Thymus (tissue), 11 donors: Measurements from ENCODE around the gene PPM1H. TPM values are rescaled to one million over a fixed set of nuclear protein-coding genes. Genes with fewer than 3 reads are reported as not detected.
A peak's percentile ranks its signal among the peaks of the same experiment; 100 is the strongest.
"Not testable (repeated sequence)": the region's sequence is repeated elsewhere in the genome, so short reads cannot be mapped to it uniquely, and the experiment has no call there.

ENCODE experiments used
- DNase-seq, 9 donors: peaks; one replicate each; pipeline ENCODE4 v3.0.0-alpha.2; 2013; ENCODE audit warnings: low spot score in 9 of 9, low read depth in 6 of 9, missing footprints in 1 of 9
- H3K27ac ChIP-seq, 2 donors: one replicate each; pipeline ENCODE4 v1.5.1; 2013; ENCODE audit warnings: control low read depth in 1 of 2, low read depth in 1 of 2, low read length in 1 of 2, mild to moderate bottlenecking in 1 of 2, moderate library complexity in 1 of 2
- H3K27me3 ChIP-seq, 2 donors: one replicate each; pipeline ENCODE4 v1.5.1; 2013; ENCODE audit warnings: low read length in 1 of 2; ENCODE audit not compliant: control insufficient read depth in 2 of 2, insufficient read depth in 1 of 2
- H3K36me3 ChIP-seq, 2 donors: one replicate each; pipeline ENCODE4 v1.5.1; 2013; ENCODE audit warnings: low read length in 1 of 2, mild to moderate bottlenecking in 1 of 2, moderate library complexity in 1 of 2; ENCODE audit not compliant: control insufficient read depth in 2 of 2, insufficient read depth in 2 of 2
- H3K4me1 ChIP-seq, 2 donors: one replicate each; pipeline ENCODE4 v1.5.1; 2013; ENCODE audit warnings: low read length in 2 of 2; ENCODE audit not compliant: control insufficient read depth in 2 of 2, insufficient read depth in 2 of 2
- H3K4me3 ChIP-seq, 2 donors: one replicate each; pipeline ENCODE4 v1.5.1; 2013; ENCODE audit warnings: low read length in 2 of 2, control low read depth in 1 of 2, mild to moderate bottlenecking in 1 of 2
- H3K9me3 ChIP-seq, 2 donors: one replicate each; pipeline ENCODE4 v1.5.1; 2013; ENCODE audit warnings: low read length in 1 of 2, mild to moderate bottlenecking in 1 of 2; ENCODE audit not compliant: control insufficient read depth in 2 of 2, insufficient read depth in 1 of 2
- WGBS: extraction: QIAGEN DNeasy Blood & Tissue Kit; methylation state at CpG from one replicate; pipeline ENCODE4 v1.1.7; 2013; 5-methylcytosine and 5-hydroxymethylcytosine counted together
- polyA plus RNA-seq: library from polyadenylated mRNA; stranded (reverse); fragments of 200-250 nt; gene quantifications from one replicate; pipeline ENCODE4 v1.2.3, GENCODE V29; 2013
- total RNA-seq: library from RNA; stranded (reverse); fragments of 120-200 nt; gene quantifications from one replicate; pipeline ENCODE4 v1.2.4, GENCODE V29; 2013
- donor health status: healthy.

Gene PPM1H
- total and polyA plus RNA-seq, 2 donors: 3.6 to 7.8 TPM

- Histone ChIP-seq H3K27me3 (no peaks in the 10 kb centered on the region), H3K4me3 (no peak overlapping the region), H3K27ac (no peak overlapping the region), H3K36me3 (no peaks in the 10 kb centered on the region), H3K9me3 (no peaks in the 10 kb centered on the region), H3K4me1 (no peaks in the 10 kb centered on the region)
- 97% methylated on average over 3 of the region's 3 CpGs for whole genome bisulfite sequencing
- no peak for DNase-seq
These were observed 20.7 kb upstream of the PPM1H start for GRCh38 chr12:62955678-62956077.

GRCh38 chr12:62950317-62950716, 15.4 kb upstream of the PPM1H start:
- H3K4me3 ChIP-seq: no peak overlapping the region
- no peaks in the 10 kb centered on the region for H3K27me3 ChIP-seq
- no peak for DNase-seq
- no peak overlapping the region for H3K27ac ChIP-seq
- no peaks in the 10 kb centered on the region for H3K9me3 ChIP-seq
- no peaks in the 10 kb centered on the region for H3K36me3 ChIP-seq
- WGBS: 94% methylated on average over 1 of the region's 1 CpG
- H3K4me1 ChIP-seq: no peaks in the 10 kb centered on the region

GRCh38 chr12:62948123-62948522, 13.2 kb upstream of the PPM1H start:
- Histone ChIP-seq H3K9me3 (no peaks in the 10 kb centered on the region), H3K27me3 (no peaks in the 10 kb centered on the region), H3K4me3 (no peak overlapping the region), H3K27ac (no peak overlapping the region), H3K36me3 (no peaks in the 10 kb centered on the region), H3K4me1 (no peaks in the 10 kb centered on the region)
- DNase-seq: no peak
- 97% methylated on average over 1 of the region's 1 CpG for WGBS

- Histone ChIP-seq H3K27me3 (no peaks in the 10 kb centered on the region), H3K27ac (no peak overlapping the region), H3K9me3 (no peaks in the 10 kb centered on the region), H3K36me3 (no peaks in the 10 kb centered on the region), H3K4me3 (no peak overlapping the region), H3K4me1 (no peaks in the 10 kb centered on the region)
- no peak for DNase-seq
- 94% methylated on average over 5 of the region's 5 CpGs for WGBS
These were observed 12.4 kb upstream of the PPM1H start for GRCh38 chr12:62947364-62947763.

- no peaks in the 10 kb centered on the region for H3K9me3 ChIP-seq
- H3K4me1 ChIP-seq: no peaks in the 10 kb centered on the region
- H3K4me3 ChIP-seq: no peak overlapping the region
- H3K27me3 ChIP-seq: no peaks in the 10 kb centered on the region
- no peak for DNase-seq
- WGBS: 96% methylated on average over 3 of the region's 3 CpGs
- no peaks in the 10 kb centered on the region for H3K36me3 ChIP-seq
- no peak overlapping the region for H3K27ac ChIP-seq
These were observed 8.9 kb upstream of the PPM1H start for GRCh38 chr12:62943779-62944395.

GRCh38 chr12:62942316-62942715, 7.4 kb upstream of the PPM1H start:
- 90% methylated on average over 4 of the region's 4 CpGs for WGBS
- not testable (repeated sequence) for H3K9me3 ChIP-seq, H3K4me3 ChIP-seq, DNase-seq, H3K27ac ChIP-seq, H3K4me1 ChIP-seq, H3K27me3 ChIP-seq, H3K36me3 ChIP-seq

- Histone ChIP-seq H3K27me3 (peaks cover 11 to 44% of the 10 kb centered on the region in 2 donors), H3K36me3 (no peaks in the 10 kb centered on the region), H3K27ac (no peak overlapping the region), H3K4me1 (peaks cover 7 to 18% of the 10 kb centered on the region in 2 donors), H3K9me3 (no peaks in the 10 kb centered on the region), H3K4me3 (peak overlapping the region; percentile 45 to 63)
- DNase-seq: peak in 5 of 9 donors; percentile 4 to 23 (median 9)
- WGBS: under 1% methylated on average over 48 of the region's 48 CpGs
These were observed 631 bp downstream of the PPM1H start for GRCh38 chr12:62934239-62934798.

GRCh38 chr12:62933602-62934238, 1.2 kb downstream of the PPM1H start:
- H3K9me3 ChIP-seq: no peaks in the 10 kb centered on the region
- H3K36me3 ChIP-seq: no peaks in the 10 kb centered on the region
- no peak overlapping the region for H3K27ac ChIP-seq
- peaks cover 11 to 44% of the 10 kb centered on the region in 2 donors for H3K27me3 ChIP-seq
- H3K4me3 ChIP-seq: peak overlapping the region; percentile 45 to 63
- 1% methylated on average over 24 of the region's 24 CpGs for WGBS
- DNase-seq: peak in 2 of 9 donors; percentile 4 to 18
- H3K4me1 ChIP-seq: peaks cover 7 to 18% of the 10 kb centered on the region in 2 donors

- no peak for DNase-seq
- no peaks in the 10 kb centered on the region for H3K9me3 ChIP-seq
- no peaks in the 10 kb centered on the region for H3K36me3 ChIP-seq
- whole genome bisulfite sequencing: 2% methylated on average over 15 of the region's 15 CpGs
- H3K4me1 ChIP-seq: peaks cover 7 to 18% of the 10 kb centered on the region in 2 donors
- H3K27me3 ChIP-seq: peaks cover 11 to 44% of the 10 kb centered on the region in 2 donors
- peak overlapping the region in 1 of 2 donors; percentile 63 for H3K4me3 ChIP-seq
- no peak overlapping the region for H3K27ac ChIP-seq
These were observed 1.7 kb downstream of the PPM1H start for GRCh38 chr12:62933220-62933601.
